Brain microvascular endothelial cell (primary cell): ENCODE data around the gene CDH4.

Experiments used
- DNase-seq: peaks from one replicate; pipeline ENCODE4 v3.0.0-alpha.2; 2020
- H3K27ac ChIP-seq: fragments of 250-450 bp; sonication (Bioruptor Pico); 2 replicates; pipeline ENCODE4 v1.5.1; 2020; ENCODE audit warnings: mild to moderate bottlenecking, moderate library complexity
- H3K27me3 ChIP-seq: fragments of 250-450 bp; sonication (Bioruptor Pico); replicated peaks from 2 replicates; pipeline ENCODE4 v1.5.1; 2020; ENCODE audit warnings: mild to moderate bottlenecking
- H3K36me3 ChIP-seq: fragments of 250-450 bp; sonication (Bioruptor Pico); replicated peaks from 2 replicates; pipeline ENCODE4 v1.5.1; 2020; ENCODE audit warnings: mild to moderate bottlenecking
- H3K4me3 ChIP-seq: 2 replicates; pipeline ENCODE4 v1.5.1; 2011; ENCODE audit warnings: low read depth, mild to moderate bottlenecking, control low read depth, low read length, moderate library complexity
- CTCF ChIP-seq: IDR thresholded peaks from 2 replicates; pipeline ENCODE4 v1.5.1; 2011; ENCODE audit warnings: low read depth, mild to moderate bottlenecking, moderate library complexity, low read length, control low read depth, inconsistent platforms; ENCODE audit errors: missing control alignments
- in situ Hi-C: cut with HindIII; loops from 2 replicates; pipeline ENCODE4 v1.10.0; 2017; ENCODE audit warnings: low sequenced_read_pairs, low pct_ligation_motif_present

CDH4 gene

GRCh38 chr20:61891476-61891875 lies 639.4 kb downstream of the CDH4 start:
- Histone ChIP-seq H3K36me3 (no peaks in the 10 kb centered on the region), H3K27me3 (no peaks in the 10 kb centered on the region), H3K27ac (no peak overlapping the region), H3K4me3 (no peak overlapping the region)
- in situ Hi-C loops = no loop called here
- TF ChIP-seq CTCF = no peak
- no peak for DNase-seq

- in situ Hi-C loops = no loop called here
- no peak for DNase-seq
- no peak for TF ChIP-seq CTCF
Measured at GRCh38 chr20:61891916-61892649, 640.0 kb downstream of the CDH4 start.

GRCh38 chr20:61895016-61895415 lies 643.0 kb downstream of the CDH4 start:
- Histone ChIP-seq H3K27ac (no peak overlapping the region), H3K27me3 (no peaks in the 10 kb centered on the region), H3K36me3 (no peaks in the 10 kb centered on the region), H3K4me3 (no peak overlapping the region)
- no peak for TF ChIP-seq CTCF
- in situ Hi-C loops = no loop called here
- DNase-seq = no peak

More at GRCh38 chr20:61891916-61892649, 640.0 kb downstream of the CDH4 start:
- Histone ChIP-seq H3K27me3 (no peaks in the 10 kb centered on the region), H3K27ac (no peak overlapping the region), H3K36me3 (no peaks in the 10 kb centered on the region), H3K4me3 (no peak overlapping the region)

- Histone ChIP-seq H3K36me3 (no peaks in the 10 kb centered on the region), H3K27me3 (no peaks in the 10 kb centered on the region), H3K4me3 (no peak overlapping the region), H3K27ac (no peak overlapping the region)
- DNase-seq = no peak
- in situ Hi-C loops = no loop called here
- no peak for TF ChIP-seq CTCF
Measured at GRCh38 chr20:61895686-61896057, 643.6 kb downstream of the CDH4 start.

- H3K27ac ChIP-seq = no peak overlapping the region
- no peak overlapping the region for H3K4me3 ChIP-seq
- no peaks in the 10 kb centered on the region for H3K36me3 ChIP-seq
- in situ Hi-C loops = no loop called here
- TF ChIP-seq CTCF = peak; percentile 86
- DNase-seq = peak; percentile 23
- no peaks in the 10 kb centered on the region for H3K27me3 ChIP-seq
Measured at GRCh38 chr20:61896058-61896961, 644.2 kb downstream of the CDH4 start.
